Vagina (tissue), 2 donors: ENCODE data around the gene IL33.

Source experiments
- CTCF ChIP-seq, 3 experiments: fragments of 450-650 bp in 2 of 3; fragments of 200-600 bp in 1 of 3; sonication (generic) in 1 of 3; IDR thresholded peaks; one replicate each; pipeline ENCODE4 v1.5.1; 2017 to 2019; ENCODE audit warnings: antibody characterized with exemption in 3 of 3, mild to moderate bottlenecking in 2 of 3, moderate library complexity in 2 of 3
- POLR2A ChIP-seq, 2 donors: fragments of 450-650 bp; IDR thresholded peaks; one replicate each; pipeline ENCODE4 v1.6.1; 2017; ENCODE audit warnings: antibody characterized with exemption in 2 of 2, mild to moderate bottlenecking in 2 of 2, moderate library complexity in 2 of 2
- POLR2AphosphoS5 ChIP-seq, 2 donors: sonication (generic); formaldehyde crosslinking; IDR thresholded peaks; one replicate each; pipeline ENCODE4 v1.9.0; 2017; ENCODE audit warnings: antibody characterized with exemption in 2 of 2, mild to moderate bottlenecking in 2 of 2, low read depth in 1 of 2; ENCODE audit not compliant: insufficient read depth in 1 of 2

- no peak for TF ChIP-seq POLR2A (IDR thresholded peaks at IDR 0.05)
- TF ChIP-seq POLR2AphosphoS5 (IDR thresholded peaks at IDR 0.05; ENCODE audit: insufficient read depth in 1 of 2, low read depth in 1 of 2): no peak
- no peak for TF ChIP-seq CTCF (IDR thresholded peaks at IDR 0.05)
Observed at GRCh38 chr9:6301858-6302257, 86.3 kb downstream of the IL33 start.
